AG09319 (cell line): ENCODE data around the gene CRIP1.

Experiments
- DNase-seq: peaks from one replicate; pipeline ENCODE4 v3.0.0-alpha.2; 2010; ENCODE audit warnings: low read depth; ENCODE audit errors: extremely low read depth
- TF ChIP-seq, protein P1 (sequence below): IDR thresholded peaks from 2 replicates; pipeline ENCODE4 v1.5.1; 2011; ENCODE audit warnings: low read depth, mild to moderate bottlenecking, inconsistent platforms, low read length, moderate library complexity

The CRIP1 gene

DNA sequence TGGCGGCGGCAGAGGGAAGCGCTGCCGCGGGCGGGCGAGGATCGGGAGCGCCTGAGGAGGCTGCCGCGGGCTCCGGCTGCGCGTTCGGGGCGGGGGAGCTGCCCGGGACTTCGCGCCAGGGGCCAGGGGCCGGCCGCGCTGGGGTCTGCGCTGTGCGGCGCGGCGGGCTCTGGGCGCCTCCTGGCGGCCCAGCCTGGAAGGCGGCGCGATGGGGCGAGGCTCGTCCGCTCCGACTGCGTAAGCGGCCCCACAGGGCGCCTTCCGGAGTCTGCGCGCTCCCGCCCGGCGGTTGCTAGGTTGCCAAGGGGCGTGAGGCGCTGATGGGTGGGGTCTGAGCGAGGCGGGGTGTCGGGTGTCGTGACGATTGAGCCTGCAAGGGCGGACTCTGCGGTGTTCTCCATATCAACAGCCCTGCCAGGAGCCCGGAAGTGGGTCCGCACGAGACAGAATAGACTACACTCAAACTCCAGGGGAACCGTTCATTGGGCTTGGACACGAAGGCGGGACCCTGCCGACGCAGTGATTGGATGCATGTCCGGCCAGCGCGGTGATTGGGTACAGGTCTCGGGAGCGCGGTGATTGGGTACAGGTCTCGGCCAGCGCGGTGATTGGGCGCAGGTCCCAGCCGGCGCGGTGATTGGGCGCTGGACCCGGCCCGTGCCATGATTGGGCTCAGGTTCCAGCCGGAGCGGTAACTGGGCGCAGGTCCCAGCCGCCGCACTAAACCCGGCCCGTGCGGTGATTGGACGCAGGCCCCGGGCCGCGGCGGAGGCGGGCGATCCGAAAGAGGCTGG lies 4.1 kb downstream of the CRIP1 start, which contains the start of gene TEDC1:
TEDC1 (plus strand) TSS at position 675 of the 794 bp plus-strand sequence. CDS start 130 bp downstream, outside the sequence.
- DNase-seq = peak; percentile 100
- TF ChIP-seq, protein P1, sequence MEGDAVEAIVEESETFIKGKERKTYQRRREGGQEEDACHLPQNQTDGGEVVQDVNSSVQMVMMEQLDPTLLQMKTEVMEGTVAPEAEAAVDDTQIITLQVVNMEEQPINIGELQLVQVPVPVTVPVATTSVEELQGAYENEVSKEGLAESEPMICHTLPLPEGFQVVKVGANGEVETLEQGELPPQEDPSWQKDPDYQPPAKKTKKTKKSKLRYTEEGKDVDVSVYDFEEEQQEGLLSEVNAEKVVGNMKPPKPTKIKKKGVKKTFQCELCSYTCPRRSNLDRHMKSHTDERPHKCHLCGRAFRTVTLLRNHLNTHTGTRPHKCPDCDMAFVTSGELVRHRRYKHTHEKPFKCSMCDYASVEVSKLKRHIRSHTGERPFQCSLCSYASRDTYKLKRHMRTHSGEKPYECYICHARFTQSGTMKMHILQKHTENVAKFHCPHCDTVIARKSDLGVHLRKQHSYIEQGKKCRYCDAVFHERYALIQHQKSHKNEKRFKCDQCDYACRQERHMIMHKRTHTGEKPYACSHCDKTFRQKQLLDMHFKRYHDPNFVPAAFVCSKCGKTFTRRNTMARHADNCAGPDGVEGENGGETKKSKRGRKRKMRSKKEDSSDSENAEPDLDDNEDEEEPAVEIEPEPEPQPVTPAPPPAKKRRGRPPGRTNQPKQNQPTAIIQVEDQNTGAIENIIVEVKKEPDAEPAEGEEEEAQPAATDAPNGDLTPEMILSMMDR = peak; percentile 53

DNA sequence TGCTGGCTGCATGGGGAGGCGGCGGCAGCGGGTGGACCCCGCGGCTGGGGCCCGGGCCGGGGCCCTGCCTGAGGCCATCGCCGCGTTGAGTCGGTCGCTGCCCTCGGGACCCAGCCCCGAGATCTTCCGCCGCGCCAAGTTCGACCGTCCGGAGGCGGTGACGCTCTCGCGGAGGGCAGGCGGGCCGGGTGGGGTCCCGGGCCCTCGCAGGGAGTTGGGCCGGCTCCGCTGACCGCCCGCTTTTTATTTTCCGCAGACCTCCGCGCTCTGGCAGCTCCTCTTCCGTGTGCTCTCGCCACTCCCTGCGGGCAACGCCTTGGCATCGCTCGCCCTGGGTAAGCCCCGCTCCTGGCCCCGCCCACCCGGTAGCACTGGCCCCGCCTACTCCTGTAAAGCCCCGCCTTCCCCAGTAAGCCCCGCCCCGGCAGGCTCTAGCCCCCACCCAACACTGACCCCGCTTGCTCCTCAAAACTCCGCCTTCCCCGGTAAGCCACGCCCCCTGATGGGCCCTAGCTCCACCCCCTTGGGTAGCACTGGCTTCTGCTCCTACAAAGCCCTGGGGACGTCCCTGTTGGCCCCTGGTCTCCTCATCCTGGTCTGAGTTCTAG lies 4.8 kb downstream of the CRIP1 start:
- TF ChIP-seq, protein P1 = no peak
- no peak for DNase-seq

DNA sequence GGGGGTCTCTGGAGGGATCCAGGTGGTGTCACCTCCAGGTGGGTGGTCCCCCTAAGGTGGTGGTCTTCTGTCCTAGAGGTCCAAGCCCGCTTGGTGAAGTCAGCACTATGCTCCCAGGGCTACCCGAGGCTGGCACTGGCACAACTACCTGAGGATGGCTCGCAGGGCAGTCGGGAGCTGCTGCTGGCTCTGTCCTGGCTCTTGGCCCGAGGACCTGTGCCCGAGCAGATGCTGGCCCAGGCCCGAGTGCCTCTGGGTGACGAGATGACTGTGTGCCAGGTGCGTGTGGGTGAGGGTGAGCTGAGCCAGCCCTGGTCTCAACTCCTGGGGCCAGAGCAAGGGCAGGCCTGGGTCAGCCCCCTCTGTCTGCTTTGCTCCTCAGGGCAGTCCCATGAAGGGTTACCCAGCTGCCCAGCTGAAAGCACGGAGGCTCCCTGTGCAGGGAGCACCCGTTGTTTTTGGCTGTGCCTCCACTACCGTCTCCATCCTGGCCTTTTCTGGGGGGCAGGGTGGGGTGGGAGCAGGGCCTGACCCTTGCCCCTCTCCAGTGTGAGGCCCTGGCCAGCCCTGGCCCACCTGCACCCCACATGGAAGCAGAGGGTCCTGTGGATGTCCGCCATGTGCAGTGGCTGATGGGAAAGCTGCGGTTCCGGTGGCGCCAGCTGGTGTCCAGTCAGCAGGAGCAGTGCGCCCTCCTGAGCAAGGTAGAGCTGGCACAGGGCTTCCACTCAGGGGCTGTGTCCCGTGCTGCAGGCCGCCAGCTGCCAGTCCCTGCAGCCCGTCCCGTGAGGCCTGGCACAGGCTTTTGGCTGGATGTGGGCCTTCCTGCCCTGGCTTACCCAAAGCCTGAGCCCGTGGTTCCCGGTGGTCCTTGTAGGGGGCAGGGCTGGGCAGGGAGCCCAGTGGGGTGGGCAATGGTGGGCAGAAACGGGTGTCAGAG lies 5.6 kb downstream of the CRIP1 start:
- no peak for DNase-seq
- TF ChIP-seq, protein P1 = no peak

DNA sequence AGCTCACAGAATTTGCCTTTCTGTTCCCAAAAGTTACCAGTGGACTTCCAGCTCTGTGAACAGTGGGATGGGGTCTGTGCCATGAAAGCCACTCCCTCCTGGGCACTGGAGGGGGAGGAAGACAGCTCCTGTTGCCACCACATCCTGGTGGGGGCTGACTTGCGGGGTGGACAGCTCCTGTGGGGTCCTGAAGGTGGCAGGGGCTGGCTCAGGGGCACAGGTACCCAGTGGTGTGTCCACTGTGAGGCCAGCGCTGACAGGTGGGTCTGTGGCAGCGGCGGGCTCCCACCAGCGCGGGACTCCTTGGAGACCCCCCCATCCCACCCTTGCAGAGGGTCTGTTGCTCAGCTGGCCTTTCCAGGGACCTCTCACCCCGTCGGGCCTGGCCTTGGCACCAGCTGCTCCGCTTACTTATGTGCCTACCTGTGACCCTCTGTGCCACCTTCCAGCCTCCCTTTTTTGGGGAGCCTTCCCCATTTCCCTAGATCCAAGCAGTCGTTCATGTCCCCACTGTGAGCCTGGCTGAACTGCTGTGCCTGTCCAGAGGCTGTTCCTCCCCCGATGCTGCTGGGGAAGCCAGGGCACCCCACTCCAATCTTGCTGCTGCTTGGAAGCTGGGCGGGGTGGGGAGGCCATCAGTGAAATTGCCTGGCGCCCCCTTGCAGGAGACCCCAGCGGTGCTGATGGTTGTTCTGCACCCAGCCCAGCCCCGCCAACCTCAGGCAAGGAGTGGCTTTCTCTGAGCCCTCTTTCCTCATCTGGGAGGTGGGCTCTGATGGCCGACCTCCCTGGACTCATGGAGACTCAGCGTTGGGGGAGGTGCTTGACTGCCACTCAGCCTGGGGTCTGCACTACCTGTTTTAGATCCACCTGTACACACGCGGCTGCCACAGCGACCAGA lies 6.5 kb downstream of the CRIP1 start:
- TF ChIP-seq, protein P1 = no peak
- DNase-seq = no peak

DNA sequence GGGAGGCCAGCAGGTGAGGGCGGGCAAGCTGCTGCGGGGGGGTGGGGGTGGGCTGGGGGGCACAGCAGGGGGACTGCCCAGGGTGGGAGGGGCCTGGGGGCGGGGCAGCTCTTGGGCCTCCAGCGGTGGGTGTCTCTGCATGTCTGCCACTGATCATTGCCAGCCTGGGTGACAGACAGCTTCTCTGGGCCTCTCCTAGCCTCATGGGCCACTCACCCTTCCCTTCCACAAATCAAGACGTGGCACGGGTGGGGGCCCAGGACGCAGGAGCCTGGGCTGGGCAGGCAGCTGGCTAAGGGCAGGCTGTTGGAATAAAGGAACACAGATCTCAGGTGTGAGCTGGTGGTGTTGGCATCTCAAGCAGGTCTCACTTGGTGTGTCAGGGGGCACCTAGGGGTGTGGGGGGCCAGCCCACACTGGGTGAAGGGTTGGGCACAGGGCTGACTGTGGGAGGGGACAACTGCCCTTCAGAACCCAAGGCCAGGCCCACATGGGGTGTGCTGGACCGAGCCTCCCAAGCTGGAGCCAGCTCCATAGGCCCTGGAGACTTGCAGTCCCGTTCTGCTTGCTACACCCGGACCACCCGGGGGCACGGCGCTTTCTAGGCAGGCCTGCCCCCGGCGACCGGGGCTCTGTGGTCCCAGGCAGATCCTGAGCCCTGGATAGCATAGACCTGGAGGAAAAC lies 7.4 kb downstream of the CRIP1 start:
- DNase-seq = no peak
- TF ChIP-seq, protein P1 = no peak

DNA sequence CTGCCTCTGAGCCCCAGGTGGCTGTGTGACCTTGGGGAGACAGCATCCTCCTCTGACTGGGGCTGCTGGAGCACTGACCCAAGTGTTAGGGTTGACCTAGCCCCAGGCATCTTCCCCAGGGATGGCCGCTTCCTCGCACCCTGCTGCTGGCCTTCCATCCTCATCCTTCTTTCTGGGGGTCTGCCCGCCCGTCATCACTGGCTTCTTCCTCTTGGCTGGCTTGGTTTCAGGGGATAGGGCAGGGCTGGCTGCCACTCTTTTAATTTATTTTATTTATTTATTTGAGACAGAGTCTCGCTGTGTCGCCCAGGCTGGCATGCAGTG lies 7.9 kb downstream of the CRIP1 start:
- TF ChIP-seq, protein P1 = no peak
- no peak for DNase-seq
